Measurements from ENCODE around the gene EMC9.

The EMC9 gene

GRCh38 chr14:24143511-24143910, 2.1 kb upstream of the EMC9 start:
- TF ChIP-seq POLR2AphosphoS5 (IDR thresholded peaks at IDR 0.05; ENCODE audit: borderline replicate concordance, low read depth, low read length) (no peak), EZH2 (IDR thresholded peaks at IDR 0.05) (no peak), FOXP2 (optimal IDR thresholded peaks at IDR 0.05; ENCODE audit: control extremely low read depth, extremely low read length, insufficient read depth) (no peak)
- H3K36me3 ChIP-seq (ENCODE audit: insufficient read depth, low read length) = peaks cover 13% of the 10 kb centered on the region
- no peak overlapping the region for H3K27ac ChIP-seq
- no peaks in the 10 kb centered on the region for H3K9me3 ChIP-seq (ENCODE audit: low read depth, low read length)
- no peak overlapping the region for H3K4me3 ChIP-seq
- DNase-seq (ENCODE audit: low read depth, low spot score) = no peak
- H3K9ac ChIP-seq (ENCODE audit: insufficient read length) = no peak overlapping the region

- no peak for TF ChIP-seq FOXP2 (optimal IDR thresholded peaks at IDR 0.05; ENCODE audit: control extremely low read depth, extremely low read length, insufficient read depth)
- no peak for TF ChIP-seq POLR2AphosphoS5 (IDR thresholded peaks at IDR 0.05; ENCODE audit: borderline replicate concordance, low read depth, low read length)
- TF ChIP-seq EZH2 (IDR thresholded peaks at IDR 0.05) = no peak
- Histone ChIP-seq H3K4me3 (no peak overlapping the region; the same call in 1 of the 2 replicates), H3K9ac (ENCODE audit: insufficient read length) (no peak overlapping the region), H3K27ac (no peak overlapping the region), H3K9me3 (ENCODE audit: low read depth, low read length) (no peaks in the 10 kb centered on the region), H3K36me3 (ENCODE audit: insufficient read depth, low read length) (peaks cover 19% of the 10 kb centered on the region)
- DNase-seq (ENCODE audit: low read depth, low spot score) = no peak
Observed at GRCh38 chr14:24139272-24139934, 2.0 kb downstream of the EMC9 start.

GRCh38 chr14:24138396-24139271, 2.8 kb downstream of the EMC9 start:
- H3K9me3 ChIP-seq (ENCODE audit: low read depth, low read length) = no peaks in the 10 kb centered on the region
- no peak overlapping the region for H3K4me3 ChIP-seq
- no peak overlapping the region for H3K9ac ChIP-seq (ENCODE audit: insufficient read length)
- H3K27ac ChIP-seq = no peak overlapping the region
- H3K36me3 ChIP-seq (ENCODE audit: insufficient read depth, low read length) = peaks cover 19% of the 10 kb centered on the region
- DNase-seq (ENCODE audit: low read depth, low spot score) = no peak
- TF ChIP-seq POLR2AphosphoS5 (IDR thresholded peaks at IDR 0.05; ENCODE audit: borderline replicate concordance, low read depth, low read length) = 0 out of 2 replicates have a peak, but pooled peaks have one; percentile 6
- TF ChIP-seq FOXP2 (optimal IDR thresholded peaks at IDR 0.05; ENCODE audit: control extremely low read depth, extremely low read length, insufficient read depth) = no peak

- DNase-seq (ENCODE audit: low read depth, low spot score) = no peak
- Histone ChIP-seq H3K27ac (no peak overlapping the region), H3K9me3 (ENCODE audit: low read depth, low read length) (no peaks in the 10 kb centered on the region), H3K36me3 (ENCODE audit: insufficient read depth, low read length) (peaks cover 19% of the 10 kb centered on the region), H3K4me3 (no peak overlapping the region), H3K9ac (ENCODE audit: insufficient read length) (no peak overlapping the region)
- TF ChIP-seq FOXP2 (optimal IDR thresholded peaks at IDR 0.05; ENCODE audit: control extremely low read depth, extremely low read length, insufficient read depth) (no peak), POLR2AphosphoS5 (IDR thresholded peaks at IDR 0.05; ENCODE audit: borderline replicate concordance, low read depth, low read length) (no peak; the same call in 1 of the 2 replicates), EZH2 (IDR thresholded peaks at IDR 0.05) (no peak)
Observed at GRCh38 chr14:24137529-24138395, 3.6 kb downstream of the EMC9 start.

- H3K27ac ChIP-seq = no peak overlapping the region
- peak overlapping the region; percentile 94 for H3K4me3 ChIP-seq
Observed at GRCh38 chr14:24136684-24137528, 4.5 kb downstream of the EMC9 start.

GRCh38 chr14:24135834-24136683, 5.3 kb downstream of the EMC9 start, which contains the start of gene PSME1:
Gene PSME1 (plus strand): TSS chr14:24136194. CDS start chr14:24136263, 69 bp downstream.
- DNase-seq (ENCODE audit: low read depth, low spot score) = no peak
- Histone ChIP-seq H3K9me3 (ENCODE audit: low read depth, low read length) (no peaks in the 10 kb centered on the region), H3K9ac (ENCODE audit: insufficient read length) (peak within 1 kb of the TSS; percentile 84), H3K27ac (no peak within 1 kb of the TSS), H3K4me3 (peak within 1 kb of the TSS; percentile 94), H3K36me3 (ENCODE audit: insufficient read depth, low read length) (peaks cover 19% of the 10 kb centered on the region)
- TF ChIP-seq FOXP2 (optimal IDR thresholded peaks at IDR 0.05; ENCODE audit: control extremely low read depth, extremely low read length, insufficient read depth) (peak; percentile 77), POLR2AphosphoS5 (IDR thresholded peaks at IDR 0.05; ENCODE audit: borderline replicate concordance, low read depth, low read length) (peak; percentile 71; the same call in 1 of the 2 replicates), EZH2 (IDR thresholded peaks at IDR 0.05) (no peak)

More at GRCh38 chr14:24136684-24137528, 4.5 kb downstream of the EMC9 start:
- Histone ChIP-seq H3K36me3 (ENCODE audit: insufficient read depth, low read length) (peaks cover 19% of the 10 kb centered on the region), H3K9ac (ENCODE audit: insufficient read length) (peak overlapping the region; percentile 84), H3K9me3 (ENCODE audit: low read depth, low read length) (no peaks in the 10 kb centered on the region)
- TF ChIP-seq FOXP2 (optimal IDR thresholded peaks at IDR 0.05; ENCODE audit: control extremely low read depth, extremely low read length, insufficient read depth) = no peak
- no peak for TF ChIP-seq POLR2AphosphoS5 (IDR thresholded peaks at IDR 0.05; ENCODE audit: borderline replicate concordance, low read depth, low read length)
- no peak for DNase-seq (ENCODE audit: low read depth, low spot score)

GRCh38 chr14:24135584-24135833, 5.9 kb downstream of the EMC9 start:
- H3K4me3 ChIP-seq = peak overlapping the region; percentile 94
- H3K9ac ChIP-seq (ENCODE audit: insufficient read length) = no peak overlapping the region
- TF ChIP-seq POLR2AphosphoS5 (IDR thresholded peaks at IDR 0.05; ENCODE audit: borderline replicate concordance, low read depth, low read length) (no peak), FOXP2 (optimal IDR thresholded peaks at IDR 0.05; ENCODE audit: control extremely low read depth, extremely low read length, insufficient read depth) (no peak), EZH2 (IDR thresholded peaks at IDR 0.05) (no peak)
- no peak overlapping the region for H3K27ac ChIP-seq
- H3K36me3 ChIP-seq (ENCODE audit: insufficient read depth, low read length) = peaks cover 19% of the 10 kb centered on the region
- H3K9me3 ChIP-seq (ENCODE audit: low read depth, low read length) = no peaks in the 10 kb centered on the region
- DNase-seq (ENCODE audit: low read depth, low spot score) = no peak
